Measurements from ENCODE around the gene CD207. TPM values are rescaled to one million over a fixed set of nuclear protein-coding genes. Genes with fewer than 3 reads are reported as not detected.
"Not testable (repeated sequence)": the region's sequence is repeated elsewhere in the genome, so short reads cannot be mapped to it uniquely, and the experiment has no call there.

The CD207 gene
- total RNA-seq, 1 experiment from 2014 or later = not detected

GRCh38 chr2:70799706-70800105 is 35.9 kb downstream of the CD207 start:
- Histone ChIP-seq H4K20me1 (ENCODE audit: insufficient read depth) (no peaks in the 10 kb centered on the region), H3K36me3 (ENCODE audit: low read depth) (no peaks in the 10 kb centered on the region), H3K27ac (no peak overlapping the region), H3K27me3 (ENCODE audit: insufficient read depth, low read depth) (peaks cover 45% of the 10 kb centered on the region), H3K79me2 (ENCODE audit: low read depth) (no peaks in the 10 kb centered on the region), H3F3A (ENCODE audit: insufficient read depth, low read depth) (no peaks in the 10 kb centered on the region), H3K4me3 (no peak overlapping the region), H2AFZ (no peak overlapping the region), H3K4me2 (no peak overlapping the region), H3K9me3 (ENCODE audit: insufficient read depth, low read depth) (no peaks in the 10 kb centered on the region), H3K9me2 (ENCODE audit: insufficient read depth) (no peaks in the 10 kb centered on the region), H3K4me1 (replicated peaks; ENCODE audit: insufficient read depth) (no peaks in the 10 kb centered on the region)
- no peak for DNase-seq
- TF ChIP-seq, protein P1, sequence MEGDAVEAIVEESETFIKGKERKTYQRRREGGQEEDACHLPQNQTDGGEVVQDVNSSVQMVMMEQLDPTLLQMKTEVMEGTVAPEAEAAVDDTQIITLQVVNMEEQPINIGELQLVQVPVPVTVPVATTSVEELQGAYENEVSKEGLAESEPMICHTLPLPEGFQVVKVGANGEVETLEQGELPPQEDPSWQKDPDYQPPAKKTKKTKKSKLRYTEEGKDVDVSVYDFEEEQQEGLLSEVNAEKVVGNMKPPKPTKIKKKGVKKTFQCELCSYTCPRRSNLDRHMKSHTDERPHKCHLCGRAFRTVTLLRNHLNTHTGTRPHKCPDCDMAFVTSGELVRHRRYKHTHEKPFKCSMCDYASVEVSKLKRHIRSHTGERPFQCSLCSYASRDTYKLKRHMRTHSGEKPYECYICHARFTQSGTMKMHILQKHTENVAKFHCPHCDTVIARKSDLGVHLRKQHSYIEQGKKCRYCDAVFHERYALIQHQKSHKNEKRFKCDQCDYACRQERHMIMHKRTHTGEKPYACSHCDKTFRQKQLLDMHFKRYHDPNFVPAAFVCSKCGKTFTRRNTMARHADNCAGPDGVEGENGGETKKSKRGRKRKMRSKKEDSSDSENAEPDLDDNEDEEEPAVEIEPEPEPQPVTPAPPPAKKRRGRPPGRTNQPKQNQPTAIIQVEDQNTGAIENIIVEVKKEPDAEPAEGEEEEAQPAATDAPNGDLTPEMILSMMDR (conservative IDR thresholded peaks at IDR 0.05) = no peak
- no peak for TF ChIP-seq EZH2 (IDR thresholded peaks at IDR 0.05; ENCODE audit: low read depth)
- no TSS peak for BruUV-seq (replicated peaks)
- POLR2A ChIA-PET (ENCODE audit: unreplicated experiment) = no interaction called here
- intact Hi-C loops (cut with micrococcal nuclease; ENCODE audit: unreplicated experiment) = no loop called here
- CTCF ChIA-PET = no interaction called here

GRCh38 chr2:70797996-70798395 is 37.6 kb downstream of the CD207 start:
- H3K27me3 ChIP-seq (ENCODE audit: insufficient read depth, low read depth) = peaks cover 47% of the 10 kb centered on the region
- H3K4me3 ChIP-seq; H3F3A ChIP-seq (ENCODE audit: insufficient read depth, low read depth); intact Hi-C loops (cut with micrococcal nuclease; ENCODE audit: unreplicated experiment); H4K20me1 ChIP-seq (ENCODE audit: insufficient read depth); CTCF ChIA-PET; H3K4me2 ChIP-seq; H3K27ac ChIP-seq; H3K36me3 ChIP-seq (ENCODE audit: low read depth); H2AFZ ChIP-seq; BruUV-seq (replicated peaks); H3K9me2 ChIP-seq (ENCODE audit: insufficient read depth); DNase-seq; H3K79me2 ChIP-seq (ENCODE audit: low read depth); POLR2A ChIA-PET (ENCODE audit: unreplicated experiment); H3K4me1 ChIP-seq (replicated peaks; ENCODE audit: insufficient read depth); H3K9me3 ChIP-seq (ENCODE audit: insufficient read depth, low read depth): not testable (repeated sequence)

DNA sequence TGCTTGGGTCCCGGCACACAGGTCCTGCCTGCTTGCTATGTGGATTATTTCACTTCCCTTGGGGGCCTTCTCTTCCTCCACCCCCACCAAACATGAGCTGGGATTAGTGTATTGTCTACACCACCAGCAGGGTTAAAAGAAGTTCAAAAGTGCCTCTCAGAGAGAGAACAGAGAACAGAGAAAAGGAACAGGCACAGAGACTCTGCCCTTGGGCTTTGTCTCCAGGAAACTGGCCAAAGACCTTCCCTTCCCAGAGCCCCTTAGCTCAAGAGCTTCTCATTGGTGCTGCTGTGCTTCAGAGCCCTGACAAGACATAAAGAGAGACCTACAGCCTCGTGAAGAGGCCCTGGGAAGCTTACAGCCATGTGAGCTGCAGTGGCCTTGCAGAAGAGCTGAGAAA is 38.1 kb downstream of the CD207 start:
- H3F3A ChIP-seq (ENCODE audit: insufficient read depth, low read depth) = no peaks in the 10 kb centered on the region
- no peaks in the 10 kb centered on the region for H3K4me1 ChIP-seq (replicated peaks; ENCODE audit: insufficient read depth)
- no peak overlapping the region for H3K4me3 ChIP-seq
- ChIA-PET CTCF (no interaction called here), POLR2A (ENCODE audit: unreplicated experiment) (no interaction called here)
- DNase-seq = no peak
- H3K9me3 ChIP-seq (ENCODE audit: insufficient read depth, low read depth) = no peaks in the 10 kb centered on the region
- no peaks in the 10 kb centered on the region for H4K20me1 ChIP-seq (ENCODE audit: insufficient read depth)
- H3K79me2 ChIP-seq (ENCODE audit: low read depth) = no peaks in the 10 kb centered on the region
- H2AFZ ChIP-seq = no peak overlapping the region
- no peaks in the 10 kb centered on the region for H3K36me3 ChIP-seq (ENCODE audit: low read depth)
- intact Hi-C loops (cut with micrococcal nuclease; ENCODE audit: unreplicated experiment) = no loop called here
- no TSS peak for BruUV-seq (replicated peaks)
- no peak overlapping the region for H3K4me2 ChIP-seq
- no peak overlapping the region for H3K27ac ChIP-seq
- peaks cover 47% of the 10 kb centered on the region for H3K27me3 ChIP-seq (ENCODE audit: insufficient read depth, low read depth)
- no peak for TF ChIP-seq EZH2 (IDR thresholded peaks at IDR 0.05; ENCODE audit: low read depth)
- TF ChIP-seq, protein P1 (conservative IDR thresholded peaks at IDR 0.05) = no peak
- no peaks in the 10 kb centered on the region for H3K9me2 ChIP-seq (ENCODE audit: insufficient read depth)

DNA sequence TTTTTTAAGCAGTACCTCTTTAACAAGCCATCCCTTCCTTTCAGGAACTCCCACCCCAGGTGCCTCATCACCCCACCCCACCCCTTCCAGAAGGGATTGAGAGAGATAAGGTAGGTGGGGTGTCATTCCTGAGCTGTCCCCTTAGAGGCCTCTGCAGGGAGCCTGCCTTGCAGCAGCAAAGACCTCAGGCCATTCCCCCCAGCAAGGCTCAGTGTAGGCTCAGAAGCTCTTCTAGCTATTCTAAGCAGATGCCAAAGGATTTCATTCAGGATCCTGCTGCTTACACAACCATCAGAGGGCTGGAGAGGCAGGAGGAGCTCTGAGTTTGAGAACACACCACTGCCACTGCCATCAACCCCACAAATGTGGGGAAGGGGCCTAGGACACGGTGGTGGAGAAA is 39.4 kb downstream of the CD207 start:
- Histone ChIP-seq H3K27ac (no peak overlapping the region), H3K4me2 (no peak overlapping the region), H2AFZ (no peak overlapping the region), H3K9me3 (ENCODE audit: insufficient read depth, low read depth) (no peaks in the 10 kb centered on the region), H3K9me2 (ENCODE audit: insufficient read depth) (no peaks in the 10 kb centered on the region), H3K4me1 (replicated peaks; ENCODE audit: insufficient read depth) (no peaks in the 10 kb centered on the region), H3K79me2 (ENCODE audit: low read depth) (no peaks in the 10 kb centered on the region), H4K20me1 (ENCODE audit: insufficient read depth) (no peaks in the 10 kb centered on the region), H3F3A (ENCODE audit: insufficient read depth, low read depth) (no peaks in the 10 kb centered on the region), H3K4me3 (no peak overlapping the region), H3K36me3 (ENCODE audit: low read depth) (no peaks in the 10 kb centered on the region), H3K27me3 (ENCODE audit: insufficient read depth, low read depth) (peaks cover 38% of the 10 kb centered on the region)
- TF ChIP-seq EZH2 (IDR thresholded peaks at IDR 0.05; ENCODE audit: low read depth) = no peak
- TF ChIP-seq, protein P1 (conservative IDR thresholded peaks at IDR 0.05) = no peak
- CTCF ChIA-PET = interaction anchor here (0.6 kb wide), 1 partner anchor 27 kb away, joined by 3 read pairs; no protein-coding TSS in a partner anchor
- BruUV-seq (replicated peaks) = no TSS peak
- intact Hi-C loops (cut with micrococcal nuclease; ENCODE audit: unreplicated experiment) = no loop called here
- POLR2A ChIA-PET (ENCODE audit: unreplicated experiment) = no interaction called here
- no peak for DNase-seq

All from PC-9 (cell line).